GM12873 (cell line): Measurements from ENCODE around the gene DYRK4.

Experiments
- TF ChIP-seq, protein P1 (sequence below): IDR thresholded peaks from 2 replicates; pipeline ENCODE4 v1.5.1; 2012; ENCODE audit warnings: low read depth, mild to moderate bottlenecking, moderate library complexity, low read length, control low read depth; ENCODE audit not compliant: insufficient read depth; ENCODE audit errors: missing control alignments

The DYRK4 gene

DNA sequence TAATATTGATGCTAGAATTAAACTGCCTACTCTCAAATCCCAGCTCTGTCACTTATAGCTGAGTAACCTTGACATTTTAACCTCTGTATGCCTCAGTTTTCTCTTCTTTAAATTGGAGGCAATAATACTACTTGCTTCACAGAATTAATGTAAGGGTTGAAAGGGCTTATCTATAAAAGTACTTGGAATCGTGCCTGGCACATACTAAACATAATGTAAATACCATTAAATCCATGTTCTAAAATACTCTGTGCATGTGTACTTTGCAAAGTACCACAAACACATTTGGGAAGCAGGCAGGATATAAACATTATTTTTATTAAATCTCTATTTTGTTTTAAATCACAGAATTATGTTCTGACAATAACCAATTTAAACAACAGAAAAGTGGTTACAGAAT is 41.9 kb downstream of the DYRK4 start:
- TF ChIP-seq, protein P1, sequence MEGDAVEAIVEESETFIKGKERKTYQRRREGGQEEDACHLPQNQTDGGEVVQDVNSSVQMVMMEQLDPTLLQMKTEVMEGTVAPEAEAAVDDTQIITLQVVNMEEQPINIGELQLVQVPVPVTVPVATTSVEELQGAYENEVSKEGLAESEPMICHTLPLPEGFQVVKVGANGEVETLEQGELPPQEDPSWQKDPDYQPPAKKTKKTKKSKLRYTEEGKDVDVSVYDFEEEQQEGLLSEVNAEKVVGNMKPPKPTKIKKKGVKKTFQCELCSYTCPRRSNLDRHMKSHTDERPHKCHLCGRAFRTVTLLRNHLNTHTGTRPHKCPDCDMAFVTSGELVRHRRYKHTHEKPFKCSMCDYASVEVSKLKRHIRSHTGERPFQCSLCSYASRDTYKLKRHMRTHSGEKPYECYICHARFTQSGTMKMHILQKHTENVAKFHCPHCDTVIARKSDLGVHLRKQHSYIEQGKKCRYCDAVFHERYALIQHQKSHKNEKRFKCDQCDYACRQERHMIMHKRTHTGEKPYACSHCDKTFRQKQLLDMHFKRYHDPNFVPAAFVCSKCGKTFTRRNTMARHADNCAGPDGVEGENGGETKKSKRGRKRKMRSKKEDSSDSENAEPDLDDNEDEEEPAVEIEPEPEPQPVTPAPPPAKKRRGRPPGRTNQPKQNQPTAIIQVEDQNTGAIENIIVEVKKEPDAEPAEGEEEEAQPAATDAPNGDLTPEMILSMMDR = no peak

DNA sequence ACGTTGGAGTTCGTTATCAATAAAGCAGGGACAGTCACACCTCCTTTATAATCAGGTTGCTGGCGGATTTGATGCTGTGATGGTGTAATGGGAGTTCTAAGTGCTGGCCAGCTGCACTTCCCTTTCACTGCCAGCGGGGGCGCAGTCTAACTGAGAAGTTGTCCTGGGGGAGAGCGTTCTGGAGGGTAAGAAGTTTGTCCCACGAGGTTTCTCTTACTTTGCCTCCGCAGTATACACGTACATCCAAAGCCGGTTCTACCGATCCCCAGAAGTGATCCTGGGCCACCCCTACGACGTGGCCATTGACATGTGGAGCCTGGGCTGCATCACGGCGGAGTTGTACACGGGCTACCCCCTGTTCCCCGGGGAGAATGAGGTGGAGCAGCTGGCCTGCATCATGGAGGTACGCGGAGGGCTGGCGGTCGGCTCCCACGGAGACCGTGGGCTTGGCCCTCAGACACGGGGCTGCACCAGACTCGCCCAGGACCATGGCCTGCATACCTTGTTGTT is 42.7 kb downstream of the DYRK4 start:
- TF ChIP-seq, protein P1 = peak; percentile 99

DNA sequence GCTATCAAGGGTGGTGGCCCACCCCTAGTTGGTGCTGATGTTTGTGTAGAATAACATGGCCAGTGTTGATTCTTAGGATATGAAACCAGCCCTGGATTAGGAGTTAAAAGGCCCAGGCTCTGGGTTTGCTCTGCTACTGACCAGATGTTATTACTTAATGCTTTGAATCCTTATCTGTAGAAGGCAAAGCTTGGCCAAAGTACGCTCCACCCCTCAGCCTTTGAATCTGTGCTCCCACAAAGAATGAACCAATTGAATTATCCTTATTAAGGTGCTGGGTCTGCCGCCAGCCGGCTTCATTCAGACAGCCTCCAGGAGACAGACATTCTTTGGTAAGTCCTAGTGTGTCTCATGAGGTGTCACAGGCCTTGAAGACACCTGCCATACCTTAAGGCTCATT is 45.0 kb downstream of the DYRK4 start:
- TF ChIP-seq, protein P1 = no peak

DNA sequence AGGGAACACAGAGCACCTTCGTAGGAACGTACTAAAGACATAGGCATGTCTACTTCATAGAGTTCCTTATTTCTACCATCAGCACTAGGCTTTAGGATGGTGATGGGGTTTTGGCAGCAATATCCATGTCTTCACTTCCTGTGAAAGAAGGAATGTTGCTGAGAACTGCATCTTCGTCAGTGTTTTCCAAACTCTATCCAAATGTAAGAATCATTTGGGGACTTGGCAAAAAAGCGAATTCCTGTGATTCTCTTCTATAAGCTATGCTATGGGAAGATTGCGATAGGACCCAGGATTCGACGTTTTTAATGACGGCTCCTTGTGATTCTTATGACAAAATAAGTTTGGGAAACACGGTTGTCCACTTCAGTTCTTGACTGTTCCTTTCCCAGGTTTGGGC is 47.1 kb downstream of the DYRK4 start:
- TF ChIP-seq, protein P1 = no peak

DNA sequence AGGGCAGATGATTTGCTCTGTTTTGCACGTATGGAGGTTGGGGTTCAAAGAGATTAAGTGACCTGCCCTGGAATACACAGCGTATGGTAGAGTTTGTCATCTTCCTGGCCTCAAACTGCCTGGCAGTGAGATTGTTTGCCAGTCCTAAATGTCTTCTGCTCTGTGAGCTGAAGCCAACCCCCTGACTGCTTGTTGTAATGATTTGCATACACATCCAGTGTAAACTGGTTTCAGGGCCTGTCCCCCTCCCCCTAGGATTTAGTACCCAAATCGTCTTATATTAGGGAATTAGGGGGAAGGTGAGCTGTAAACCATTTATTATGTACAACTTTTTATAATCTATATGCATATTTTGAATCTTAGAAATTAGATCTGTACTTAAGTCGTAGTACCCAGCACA is 48.5 kb downstream of the DYRK4 start:
- TF ChIP-seq, protein P1 = no peak

DNA sequence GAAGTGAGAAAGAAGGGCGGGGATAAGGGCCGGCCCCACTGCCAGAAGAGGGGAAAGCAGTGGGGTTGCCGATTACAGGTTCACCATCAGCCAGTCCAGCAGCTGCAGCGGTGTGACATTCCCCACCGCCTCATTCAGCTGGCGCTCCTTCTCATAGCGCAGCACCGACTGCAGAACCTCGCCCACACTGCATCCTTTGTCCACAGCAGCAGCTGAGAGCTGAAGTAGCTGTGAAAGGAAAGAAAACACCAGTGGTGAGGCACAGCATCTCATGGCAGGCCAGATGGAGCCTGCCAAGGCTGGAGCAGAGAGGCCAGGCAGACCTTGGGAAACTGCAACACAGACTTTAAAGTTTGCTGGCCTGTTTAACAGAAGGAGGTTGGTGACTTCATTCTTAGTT is 53.7 kb downstream of the DYRK4 start:
- TF ChIP-seq, protein P1 = no peak

DNA sequence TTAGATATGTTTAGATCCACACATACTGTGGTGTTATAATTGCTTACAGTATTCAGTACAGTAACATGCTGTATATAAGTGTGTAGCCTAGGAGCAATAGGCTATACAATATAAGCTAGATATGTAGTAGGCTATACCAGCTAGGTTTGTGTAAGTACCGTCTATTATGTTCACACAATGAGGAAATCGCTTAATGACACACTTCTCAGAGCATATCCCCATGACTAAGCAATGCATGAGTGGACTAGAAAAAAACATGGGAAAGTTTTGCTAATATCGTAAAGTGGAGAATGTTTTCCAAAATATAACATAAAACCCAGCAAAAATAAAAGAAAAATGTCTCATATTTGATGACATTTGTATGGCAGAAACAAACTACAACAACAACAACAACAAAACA is 59.5 kb downstream of the DYRK4 start:
- TF ChIP-seq, protein P1 = no peak

DNA sequence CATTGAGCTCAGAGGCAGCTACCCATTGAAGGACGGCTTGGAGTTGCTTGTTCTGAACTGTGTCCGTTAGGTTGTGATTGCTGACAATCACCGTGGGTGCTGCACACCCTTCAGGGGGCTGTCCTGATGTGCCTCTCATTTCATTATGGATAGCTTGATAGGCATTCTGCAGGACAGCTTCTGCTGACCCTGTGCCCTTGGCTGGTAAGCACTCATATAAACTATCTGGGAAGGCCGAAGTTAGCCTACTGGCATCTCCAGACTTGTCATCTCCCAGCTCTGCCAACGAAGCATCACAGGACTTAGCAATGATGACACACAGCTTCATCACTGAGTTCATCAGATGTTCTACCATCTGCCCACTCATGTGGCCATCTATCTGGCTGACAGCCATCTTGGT is 64.5 kb downstream of the DYRK4 start:
- TF ChIP-seq, protein P1 = no peak
